Measurements from ENCODE around the gene NBPF3. TPM values are rescaled to one million over a fixed set of nuclear protein-coding genes. Genes with fewer than 3 reads are reported as not detected.

The NBPF3 gene
- total and polyA plus RNA-seq, 2 experiments from 2014 or later = 2.7 to 18.1 TPM

DNA sequence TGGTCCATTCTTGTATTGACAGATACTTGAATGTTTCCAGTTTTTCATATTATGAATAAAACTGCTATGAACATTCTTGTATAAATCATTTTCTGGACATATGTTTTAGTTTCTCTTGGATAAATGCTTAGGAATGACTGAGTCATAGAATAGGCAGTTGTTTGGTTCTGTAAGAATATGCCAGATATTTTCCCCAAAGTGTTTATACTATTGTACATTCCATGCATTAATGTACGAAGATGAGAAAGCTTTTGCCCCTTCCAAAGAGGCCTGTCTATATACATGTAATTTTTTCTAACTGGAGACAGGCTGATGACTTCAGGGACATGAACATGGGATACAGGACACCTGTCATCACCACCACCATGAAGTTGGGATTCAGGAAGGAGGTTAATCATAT lies 11.3 kb downstream of the NBPF3 start:
- DNase-seq (ENCODE audit: low spot score) (no peak), ATAC-seq (no peak)
- no peaks in the 10 kb centered on the region for H3K27me3 Mint-ChIP-seq (ENCODE audit: insufficient read depth, low read depth, poor library complexity)
- Histone ChIP-seq H3K4me3 (no peak overlapping the region), H3K9me2 (ENCODE audit: insufficient read depth) (no peaks in the 10 kb centered on the region), H3K79me2 (replicated peaks; ENCODE audit: insufficient read depth) (no peaks in the 10 kb centered on the region), H3F3A (replicated peaks; ENCODE audit: low read depth) (no peaks in the 10 kb centered on the region), H2AFZ (no peak overlapping the region), H3K4me1 (ENCODE audit: insufficient read depth) (no peaks in the 10 kb centered on the region), H3K36me3 (ENCODE audit: insufficient read depth) (no peaks in the 10 kb centered on the region), H3K27ac (ENCODE audit: low read depth) (no peak overlapping the region), H4K20me1 (replicated peaks; ENCODE audit: insufficient read depth) (no peaks in the 10 kb centered on the region), H3K4me2 (no peak overlapping the region), H3K27me3 (ENCODE audit: insufficient read depth) (no peaks in the 10 kb centered on the region)
- H3K4me3 Mint-ChIP-seq = no peak overlapping the region
- no peak overlapping the region for H3K27ac Mint-ChIP-seq
- H3K9me3 Mint-ChIP-seq = no peaks in the 10 kb centered on the region
- no peak for TF ChIP-seq EZH2phosphoT487 (IDR thresholded peaks at IDR 0.05; ENCODE audit: unreplicated experiment)
- TF ChIP-seq, protein P1, sequence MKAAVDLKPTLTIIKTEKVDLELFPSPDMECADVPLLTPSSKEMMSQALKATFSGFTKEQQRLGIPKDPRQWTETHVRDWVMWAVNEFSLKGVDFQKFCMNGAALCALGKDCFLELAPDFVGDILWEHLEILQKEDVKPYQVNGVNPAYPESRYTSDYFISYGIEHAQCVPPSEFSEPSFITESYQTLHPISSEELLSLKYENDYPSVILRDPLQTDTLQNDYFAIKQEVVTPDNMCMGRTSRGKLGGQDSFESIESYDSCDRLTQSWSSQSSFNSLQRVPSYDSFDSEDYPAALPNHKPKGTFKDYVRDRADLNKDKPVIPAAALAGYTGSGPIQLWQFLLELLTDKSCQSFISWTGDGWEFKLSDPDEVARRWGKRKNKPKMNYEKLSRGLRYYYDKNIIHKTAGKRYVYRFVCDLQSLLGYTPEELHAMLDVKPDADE (IDR thresholded peaks at IDR 0.05) = no peak
- no peak for TF ChIP-seq STAT1 (IDR thresholded peaks at IDR 0.05; ENCODE audit: unreplicated experiment)
- TF ChIP-seq CREB1 (CRISPR knock-in tag; IDR thresholded peaks at IDR 0.05; ENCODE audit: low read depth) = no peak
- no peak for TF ChIP-seq EZH2 (IDR thresholded peaks at IDR 0.05; ENCODE audit: low read depth, unreplicated experiment)
- no peak for TF ChIP-seq NANOG (IDR thresholded peaks at IDR 0.05; ENCODE audit: borderline replicate concordance)
- TF ChIP-seq, protein P2, sequence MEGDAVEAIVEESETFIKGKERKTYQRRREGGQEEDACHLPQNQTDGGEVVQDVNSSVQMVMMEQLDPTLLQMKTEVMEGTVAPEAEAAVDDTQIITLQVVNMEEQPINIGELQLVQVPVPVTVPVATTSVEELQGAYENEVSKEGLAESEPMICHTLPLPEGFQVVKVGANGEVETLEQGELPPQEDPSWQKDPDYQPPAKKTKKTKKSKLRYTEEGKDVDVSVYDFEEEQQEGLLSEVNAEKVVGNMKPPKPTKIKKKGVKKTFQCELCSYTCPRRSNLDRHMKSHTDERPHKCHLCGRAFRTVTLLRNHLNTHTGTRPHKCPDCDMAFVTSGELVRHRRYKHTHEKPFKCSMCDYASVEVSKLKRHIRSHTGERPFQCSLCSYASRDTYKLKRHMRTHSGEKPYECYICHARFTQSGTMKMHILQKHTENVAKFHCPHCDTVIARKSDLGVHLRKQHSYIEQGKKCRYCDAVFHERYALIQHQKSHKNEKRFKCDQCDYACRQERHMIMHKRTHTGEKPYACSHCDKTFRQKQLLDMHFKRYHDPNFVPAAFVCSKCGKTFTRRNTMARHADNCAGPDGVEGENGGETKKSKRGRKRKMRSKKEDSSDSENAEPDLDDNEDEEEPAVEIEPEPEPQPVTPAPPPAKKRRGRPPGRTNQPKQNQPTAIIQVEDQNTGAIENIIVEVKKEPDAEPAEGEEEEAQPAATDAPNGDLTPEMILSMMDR (conservative IDR thresholded peaks at IDR 0.05; ENCODE audit: low read depth in 2 of 2) = no peak
- TF ChIP-seq REST (IDR thresholded peaks at IDR 0.05; ENCODE audit: unreplicated experiment) = no peak
- no peak for TF ChIP-seq JUNB (IDR thresholded peaks at IDR 0.05; ENCODE audit: unreplicated experiment)
- no peak for TF ChIP-seq POLR2AphosphoS5 (IDR thresholded peaks at IDR 0.05; ENCODE audit: low read depth)
- no peak for TF ChIP-seq ZNF331 (CRISPR knock-in tag; IDR thresholded peaks at IDR 0.05; ENCODE audit: low read depth)
- no peak for TF ChIP-seq ZNF114 (CRISPR knock-in tag; IDR thresholded peaks at IDR 0.05)
- H3K4me1 Mint-ChIP-seq = no peaks in the 10 kb centered on the region
- H3K36me3 Mint-ChIP-seq (ENCODE audit: low read depth) = no peaks in the 10 kb centered on the region; the same call in 2 of the 3 replicates
